T-cell (primary cell): ENCODE data around the gene MTA1. TPM values are rescaled to one million over a fixed set of nuclear protein-coding genes. Genes with fewer than 3 reads are reported as not detected.
A peak's percentile ranks its signal among the peaks of the same experiment; 100 is the strongest.

Experiments
- ATAC-seq, 4 experiments: fragments of 200-7000 bp in 3 of 4; fragments of 150-1000 bp in 1 of 4; cut with Tn5 transposase; replicated peaks in 1 of 4; 1 replicate in 3 of 4; 2 replicates in 1 of 4; pipeline ENCODE4 v1.10.0; 2021; ENCODE audit warnings: moderate library complexity in 3 of 4, mild to moderate bottlenecking in 2 of 4, moderate number of reproducible peaks in 1 of 4
- CTCF ChIA-PET, 2 donors: fragments of 300-600 bp; sonication (Branson Sonifier 250); formaldehyde crosslinking; loops; one replicate each; lab custom pipeline; 2022; ENCODE audit warnings: antibody characterized with exemption in 2 of 2; lab: Charles Lee
- POLR2A ChIA-PET, 2 donors: fragments of 300-600 bp; sonication (Branson Sonifier 250); formaldehyde crosslinking; loops; one replicate each; lab custom pipeline; 2022; ENCODE audit warnings: antibody characterized with exemption in 2 of 2; lab: Charles Lee
- DNase-seq, 35 experiments: peaks; one replicate each; pipeline versions ENCODE4 v3.0.0 to v3.0.0-alpha.2; 2013 to 2023
- H3K27ac ChIP-seq: one replicate; pipeline ENCODE4 v1.5.1; 2013; ENCODE audit warnings: low read length
- H3K27me3 ChIP-seq, 2 experiments: replicated peaks in 1 of 2; 1 replicate in 1 of 2; 2 replicates in 1 of 2; pipeline versions ENCODE4 v1.6.1 to v1.7.0; 2013; ENCODE audit warnings: low read length in 1 of 2, mixed read lengths in 1 of 2; ENCODE audit not compliant: control insufficient read depth in 2 of 2, insufficient read depth in 2 of 2; ENCODE audit errors: extremely low read depth in 1 of 2
- H3K36me3 ChIP-seq, 2 donors: 1 replicate in 1 of 2; 2 replicates in 1 of 2; pipeline versions ENCODE4 v1.6.1 to v1.7.0; 2013; ENCODE audit warnings: low read length in 1 of 2; ENCODE audit not compliant: control insufficient read depth in 2 of 2, insufficient read depth in 1 of 2; ENCODE audit errors: extremely low read depth in 1 of 2
- H3K4me1 ChIP-seq, 2 experiments: 1 replicate in 1 of 2; 2 replicates in 1 of 2; pipeline versions ENCODE4 v1.6.1 to v1.7.0; 2013; ENCODE audit warnings: low read length in 2 of 2, mixed read lengths in 1 of 2; ENCODE audit not compliant: insufficient read depth in 2 of 2, control insufficient read depth in 1 of 2; ENCODE audit errors: extremely low read depth in 1 of 2
- H3K4me3 ChIP-seq, 2 donors: 1 replicate in 1 of 2; 2 replicates in 1 of 2; pipeline versions ENCODE4 v1.5.1 to v1.7.0; 2013; ENCODE audit warnings: mild to moderate bottlenecking in 2 of 2, low read length in 1 of 2, moderate library complexity in 1 of 2; ENCODE audit not compliant: control insufficient read depth in 1 of 2; ENCODE audit errors: extremely low read depth in 1 of 2
- H3K9me3 ChIP-seq: 2 replicates; pipeline ENCODE4 v1.7.0; 2013
- H3K27ac Mint-ChIP-seq, 2 donors: one replicate each; pipeline ENCODE4 v1.8.0; 2020 to 2021; ENCODE audit warnings: mild to moderate bottlenecking in 2 of 2, mixed read lengths in 2 of 2
- H3K27me3 Mint-ChIP-seq, 2 donors: one replicate each; pipeline ENCODE4 v1.8.0; 2021 to 2022; ENCODE audit warnings: mixed read lengths in 2 of 2
- H3K36me3 Mint-ChIP-seq: one replicate; pipeline ENCODE4 v1.8.0; 2021; ENCODE audit warnings: mixed read lengths
- H3K4me1 Mint-ChIP-seq, 3 donors: one replicate each; pipeline ENCODE4 v1.8.0; 2020 to 2022; ENCODE audit warnings: mixed read lengths in 3 of 3, mild to moderate bottlenecking in 1 of 3
- H3K4me3 Mint-ChIP-seq, 3 donors: one replicate each; pipeline ENCODE4 v1.8.0; 2020 to 2022; ENCODE audit warnings: mild to moderate bottlenecking in 3 of 3, mixed read lengths in 3 of 3, moderate library complexity in 3 of 3
- H3K9me3 Mint-ChIP-seq, 3 donors: one replicate each; pipeline ENCODE4 v1.8.0; 2020 to 2022; ENCODE audit warnings: mixed read lengths in 3 of 3
- WGBS: methylation state at CpG from one replicate; pipeline ENCODE4 v1.1.5; 2013; ENCODE audit warnings: missing lambda C conversion rate; ENCODE audit not compliant: insufficient coverage; 5-methylcytosine and 5-hydroxymethylcytosine counted together
- total RNA-seq, 35 experiments: library from RNA in 6 of 35; stranded (reverse) in 6 of 35; fragments of 120-200 nt in 1 of 35; gene quantifications; one replicate each; pipeline versions ENCODE4 v1.2.1 to v1.2.4 and lab custom pipeline; 2013 to 2026

The MTA1 gene
- total RNA-seq, 5 donors from 2014 or later (not counting 1 experiment from before 2014, with no cell fraction given), result 111 to 152 (median 141) TPM

DNA sequence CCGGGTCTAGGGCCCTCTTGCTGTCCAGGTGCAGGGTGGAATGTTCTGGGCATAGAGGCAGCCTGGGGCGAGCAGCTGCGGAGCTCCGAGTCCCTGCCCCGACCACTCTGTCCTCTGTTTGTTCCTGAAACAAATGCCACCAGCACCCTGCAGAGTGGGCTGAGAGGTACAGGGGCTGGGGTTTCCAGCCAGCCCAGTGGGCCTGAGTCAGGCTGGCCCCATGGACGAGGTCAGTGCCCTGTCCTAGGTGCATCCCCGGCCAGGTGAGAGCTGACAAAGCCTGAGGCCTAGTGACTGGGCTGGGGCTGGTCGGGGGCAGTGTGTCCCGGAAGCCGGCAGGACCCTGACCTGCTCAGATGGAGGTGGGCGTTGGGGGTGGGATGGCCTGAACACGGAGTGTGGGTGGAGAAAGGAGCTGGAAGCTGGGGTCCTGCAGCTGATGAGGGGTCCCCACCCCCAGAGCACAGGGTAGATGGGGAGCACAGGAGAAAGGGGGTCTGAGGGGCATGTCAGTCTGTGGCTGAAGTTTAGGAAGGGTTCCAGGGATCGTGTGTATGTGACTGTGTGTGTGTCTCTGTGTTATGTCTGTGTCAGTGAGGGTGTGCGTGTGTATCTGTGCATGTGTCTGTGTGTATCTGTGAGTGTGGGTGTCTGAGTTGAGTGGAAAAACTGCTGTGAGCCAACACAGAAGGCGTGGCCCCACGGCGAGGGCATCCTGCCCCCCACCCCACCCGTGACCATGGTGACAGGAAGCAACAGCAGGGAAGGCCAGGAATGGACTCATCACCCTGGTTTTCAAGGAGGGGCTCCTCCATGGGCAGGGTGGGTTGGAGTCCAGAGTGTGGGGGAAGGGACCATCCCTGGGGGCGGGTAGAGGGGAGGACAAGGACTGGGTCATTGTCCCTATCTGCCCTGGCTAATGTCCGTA, 64.7 kb downstream of the MTA1 start:
- DNase-seq, result peak in 32 of 35 experiments; percentile 33 to 79 (median 51)
- Mint-ChIP-seq H3K27me3 (no peaks in the 10 kb centered on the region), H3K9me3 (no peaks in the 10 kb centered on the region), H3K36me3 (peaks cover 1% of the 10 kb centered on the region), H3K27ac (peak overlapping the region; percentile 91 to 95), H3K4me1 (peaks cover 60 to 69% (median 62%) of the 10 kb centered on the region in 3 donors), H3K4me3 (peak overlapping the region; percentile 15 to 87 (median 35))
- peaks cover 34 to 95% of the 10 kb centered on the region in 2 experiments for H3K4me1 ChIP-seq
- CTCF ChIA-PET, result no interaction called here
- ATAC-seq, result no peak
- H3K9me3 ChIP-seq, result no peaks in the 10 kb centered on the region
- no peak overlapping the region for H3K4me3 ChIP-seq
- H3K27me3 ChIP-seq, result peaks cover 0 to 4% of the 10 kb centered on the region in 2 experiments
- POLR2A ChIA-PET, result no interaction called here
- WGBS, result 73% methylated on average over 15 of the region's 20 CpGs
- peaks cover 0 to 6% of the 10 kb centered on the region in 2 donors for H3K36me3 ChIP-seq
- H3K27ac ChIP-seq, result peak overlapping the region; percentile 100

DNA sequence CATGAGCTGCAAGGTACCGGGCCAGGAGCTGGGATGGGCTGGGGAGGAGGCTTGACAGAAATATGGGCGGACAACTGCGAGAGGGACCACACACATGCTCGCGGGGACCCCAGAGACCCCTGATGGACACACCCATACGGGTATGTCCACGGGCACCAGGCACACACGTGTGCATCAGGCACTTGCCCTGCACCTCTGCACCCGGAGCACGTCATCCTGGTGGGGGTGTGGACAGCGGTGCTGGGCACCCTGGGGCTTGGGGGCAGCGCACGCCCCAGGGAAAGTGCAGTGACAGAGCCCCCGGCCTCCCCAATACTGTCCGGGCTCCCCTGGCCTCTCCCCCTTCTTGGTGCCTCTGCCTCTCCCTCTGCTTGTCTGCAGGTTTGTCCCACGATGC, 65.4 kb downstream of the MTA1 start:
- Histone ChIP-seq H3K27ac (peak overlapping the region; percentile 100), H3K4me3 (no peak overlapping the region), H3K4me1 (peaks cover 34 to 95% of the 10 kb centered on the region in 2 experiments), H3K9me3 (no peaks in the 10 kb centered on the region), H3K36me3 (peaks cover 0 to 6% of the 10 kb centered on the region in 2 donors), H3K27me3 (no peaks in the 10 kb centered on the region)
- Mint-ChIP-seq H3K36me3 (peaks cover 5% of the 10 kb centered on the region), H3K27ac (peak overlapping the region; percentile 91 to 95), H3K4me1 (peaks cover 61 to 68% (median 63%) of the 10 kb centered on the region in 3 donors), H3K4me3 (peak overlapping the region in 1 of 3 donors; percentile 87), H3K27me3 (no peaks in the 10 kb centered on the region), H3K9me3 (no peaks in the 10 kb centered on the region)
- POLR2A ChIA-PET, result no interaction called here
- 88% methylated on average over 9 of the region's 16 CpGs for WGBS
- DNase-seq (peak in 1 of 35 experiments; percentile 20), ATAC-seq (no peak)
- CTCF ChIA-PET, result no interaction called here

DNA sequence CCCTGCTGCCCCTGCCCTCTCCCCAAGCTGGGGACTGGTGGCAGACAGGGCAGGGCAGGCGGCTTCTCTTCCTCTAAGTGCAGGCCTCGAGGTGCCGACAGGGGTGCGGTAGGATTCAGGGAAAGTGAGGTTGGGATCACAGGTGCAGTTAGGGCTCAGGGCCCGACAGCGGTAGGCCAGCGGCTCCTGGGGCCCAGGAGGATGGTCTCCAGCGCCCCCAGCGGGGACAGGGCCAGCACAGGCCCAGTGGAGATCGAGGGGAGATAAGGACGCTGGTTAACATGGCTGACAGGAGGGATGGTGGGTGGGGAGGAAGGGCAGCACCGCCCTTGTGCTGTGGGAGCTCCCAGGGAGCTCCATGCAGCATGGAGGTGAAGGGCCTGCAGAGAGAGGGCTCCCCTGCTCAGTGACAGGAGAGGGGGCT, 66.1 kb downstream of the MTA1 start:
- Histone ChIP-seq H3K27me3 (no peaks in the 10 kb centered on the region), H3K9me3 (no peaks in the 10 kb centered on the region), H3K4me3 (peak overlapping the region in 1 of 2 donors; percentile 94), H3K27ac (peak overlapping the region; percentile 100), H3K4me1 (peaks cover 34 to 90% of the 10 kb centered on the region in 2 experiments), H3K36me3 (peaks cover 0 to 6% of the 10 kb centered on the region in 2 donors)
- Mint-ChIP-seq H3K9me3 (no peaks in the 10 kb centered on the region), H3K4me1 (peaks cover 55 to 60% (median 56%) of the 10 kb centered on the region in 3 donors), H3K27ac (peak overlapping the region; percentile 91 to 95), H3K36me3 (peaks cover 5% of the 10 kb centered on the region), H3K4me3 (peak overlapping the region in 2 of 3 donors; percentile 65 to 87), H3K27me3 (no peaks in the 10 kb centered on the region)
- WGBS, result 43% methylated on average over 8 of the region's 12 CpGs
- DNase-seq, result peak in 23 of 35 experiments; percentile 33 to 79 (median 49)
- no peak for ATAC-seq
- ChIA-PET POLR2A (interaction anchor here in 1 of 2 donors (1.0 kb wide), 1 partner anchor 421 kb away, joined by 5 read pairs; the partner anchor contains the start of gene GPR132), CTCF (no interaction called here)

DNA sequence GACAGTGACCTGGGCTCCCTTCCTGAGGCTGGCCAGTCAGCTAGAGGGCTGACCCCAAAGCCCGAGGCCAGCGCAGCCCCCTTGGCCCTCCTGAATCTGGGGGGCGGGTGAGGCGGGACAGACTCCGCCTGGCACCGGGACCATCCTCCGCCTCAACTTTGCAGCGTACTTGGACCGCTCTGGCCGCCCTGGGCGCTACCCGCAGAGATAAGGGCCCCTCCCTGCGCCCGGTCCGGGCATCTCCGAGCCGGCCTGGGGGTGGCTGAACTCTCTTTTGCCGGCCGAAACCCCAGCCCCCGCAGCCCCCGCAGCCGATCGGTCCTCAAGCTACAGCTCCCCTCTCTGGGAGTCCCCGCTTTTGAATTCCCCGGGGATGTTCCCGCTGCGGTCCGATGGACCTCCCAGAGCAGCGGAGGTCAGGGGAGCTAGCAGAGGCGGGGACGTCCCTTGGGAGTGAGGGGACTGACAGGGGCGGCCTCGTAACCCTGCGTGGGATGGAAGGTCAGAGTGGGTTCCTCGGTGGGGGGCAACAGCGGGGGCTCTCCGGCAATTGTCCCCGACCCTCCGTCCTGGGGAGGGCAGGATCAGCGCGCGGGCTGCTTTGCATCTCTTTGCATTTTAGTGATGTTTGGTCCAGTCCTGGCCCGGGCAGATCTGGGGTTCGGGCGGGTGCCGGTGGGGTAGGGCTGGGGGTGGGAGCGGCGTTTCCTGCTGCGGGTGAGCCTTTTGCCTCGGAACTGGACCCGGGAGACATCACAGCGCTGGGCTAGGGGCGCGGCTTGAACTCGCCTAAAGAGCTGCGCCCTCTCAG, 66.7 kb downstream of the MTA1 start, which contains the start of gene CRIP1:
TSS of gene CRIP1 (plus strand) at position 724 of the 811 bp plus-strand sequence. CDS start 374 bp downstream, outside the sequence.
- Histone ChIP-seq H3K4me1 (peaks cover 32 to 84% of the 10 kb centered on the region in 2 experiments), H3K27me3 (no peaks in the 10 kb centered on the region), H3K9me3 (no peaks in the 10 kb centered on the region), H3K4me3 (peak within 1 kb of the TSS; percentile 74 to 94), H3K27ac (peak within 1 kb of the TSS; percentile 100), H3K36me3 (peaks cover 0 to 6% of the 10 kb centered on the region in 2 donors)
- DNase-seq (peak in 3 of 35 experiments; percentile 24 to 52 (median 30)), ATAC-seq (no peak)
- H3K27ac Mint-ChIP-seq, result peak within 1 kb of the TSS; percentile 93 to 95
- peak within 1 kb of the TSS; percentile 81 to 87 (median 87) for H3K4me3 Mint-ChIP-seq
- 33% methylated on average over 54 of the region's 56 CpGs for WGBS
- POLR2A ChIA-PET, result interaction anchor here (0.6 to 1.0 kb wide), 2 partner anchors 12 to 421 kb away, joined by 3 to 5 read pairs; partner anchors contain the start of gene GPR132 (in 1 of the 2)
- CTCF ChIA-PET, result no interaction called here
- H3K4me1 Mint-ChIP-seq, result peaks cover 50 to 56% (median 50%) of the 10 kb centered on the region in 3 donors
- no peaks in the 10 kb centered on the region for H3K9me3 Mint-ChIP-seq
- H3K27me3 Mint-ChIP-seq, result no peaks in the 10 kb centered on the region
- H3K36me3 Mint-ChIP-seq, result peaks cover 5% of the 10 kb centered on the region

DNA sequence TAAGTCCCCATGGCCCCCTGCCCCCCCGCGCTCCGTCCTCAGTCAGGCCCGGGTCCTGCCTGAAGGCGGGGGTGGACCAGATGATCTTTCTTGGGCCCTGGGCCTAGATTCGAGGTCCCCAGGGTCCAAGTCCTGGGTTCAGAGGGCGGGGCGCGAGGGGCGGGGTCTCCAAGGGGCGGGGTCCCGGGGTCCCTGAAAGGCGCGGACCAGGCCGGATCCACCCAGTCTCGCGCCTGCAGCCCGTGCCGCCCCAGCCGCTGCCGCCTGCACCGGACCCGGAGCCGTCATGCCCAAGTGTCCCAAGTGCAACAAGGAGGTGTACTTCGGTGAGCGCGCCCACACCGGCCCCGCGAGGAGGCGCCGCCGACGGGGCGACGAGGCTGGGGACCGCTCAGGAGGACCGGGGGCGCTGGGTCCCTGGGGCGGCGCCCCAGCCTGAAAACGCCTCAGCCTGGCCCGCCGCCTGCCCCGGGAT, 67.4 kb downstream of the MTA1 start:
- H3K9me3 Mint-ChIP-seq, result no peaks in the 10 kb centered on the region
- no peak for ATAC-seq
- H3K27ac Mint-ChIP-seq, result peak overlapping the region; percentile 93
- no peaks in the 10 kb centered on the region for H3K27me3 Mint-ChIP-seq
- peak overlapping the region; percentile 81 to 87 (median 87) for H3K4me3 Mint-ChIP-seq
- Histone ChIP-seq H3K9me3 (no peaks in the 10 kb centered on the region), H3K36me3 (peaks cover 0 to 6% of the 10 kb centered on the region in 2 donors), H3K4me3 (peak overlapping the region; percentile 55 to 94), H3K4me1 (peaks cover 32 to 82% of the 10 kb centered on the region in 2 experiments), H3K27me3 (no peaks in the 10 kb centered on the region), H3K27ac (peak overlapping the region; percentile 100)
- ChIA-PET POLR2A (interaction anchor here (0.6 to 1.0 kb wide), 2 partner anchors 13 to 422 kb away, joined by 3 to 5 read pairs; partner anchors contain the start of gene GPR132 (in 1 of the 2)), CTCF (no interaction called here)
- peaks cover 50 to 56% (median 51%) of the 10 kb centered on the region in 3 donors for H3K4me1 Mint-ChIP-seq
- H3K36me3 Mint-ChIP-seq, result peaks cover 5% of the 10 kb centered on the region
- WGBS, result 1% methylated on average over 45 of the region's 45 CpGs
- peak in 16 of 35 experiments; percentile 31 to 73 (median 50) for DNase-seq
